Motor neuron (in vitro differentiated cells): ENCODE data around the gene BCL3. TPM values are rescaled to one million over a fixed set of nuclear protein-coding genes. Genes with fewer than 3 reads are reported as not detected.
A peak's percentile ranks its signal among the peaks of the same experiment; 100 is the strongest.

Source experiments
- ATAC-seq, 8 experiments: fragments of 200-7000 bp; cut with Tn5 transposase; replicated peaks in 6 of 8; 2 replicates each; pipeline ENCODE4 v1.8.0; 2021; ENCODE audit warnings: mild to moderate bottlenecking in 8 of 8, moderate library complexity in 8 of 8
- H3K27ac ChIP-seq, 2 donors: fragments of 250-450 bp; sonication (Bioruptor Pico); 2 replicates each; pipeline ENCODE4 v1.9.0; 2021; ENCODE audit warnings: antibody characterized with exemption in 2 of 2, mild to moderate bottlenecking in 2 of 2, moderate library complexity in 1 of 2
- H3K4me1 ChIP-seq, 2 donors: fragments of 250-450 bp; sonication (Bioruptor Pico); replicated peaks in 1 of 2; 2 replicates each; pipeline ENCODE4 v1.6.1; 2021; ENCODE audit warnings: antibody characterized with exemption in 2 of 2, mild to moderate bottlenecking in 2 of 2, moderate library complexity in 1 of 2
- H3K4me3 ChIP-seq, 5 donors: fragments of 250-450 bp; sonication (Bioruptor Pico); 2 replicates each; pipeline ENCODE4 v1.9.0; 2021; ENCODE audit warnings: antibody characterized with exemption in 5 of 5, mild to moderate bottlenecking in 5 of 5, moderate library complexity in 4 of 5
- WGBS, 10 experiments: fragments of 450-650 bp; shearing (Covaris generic); methylation state at CpG; one replicate each; pipeline ENCODE4 v1.0.0; 2022; 5-methylcytosine and 5-hydroxymethylcytosine counted together
- in situ Hi-C, 9 experiments: fragments of 400-800 bp; cut with MboI; loops; one replicate each; pipeline ENCODE4 v1.15.0; 2021; ENCODE audit warnings: low sequenced_read_pairs in 9 of 9, low pct_unique_long_range_greater_than_20kb in 2 of 9; ENCODE audit not compliant: unreplicated experiment in 9 of 9
- total RNA-seq, 8 experiments: library from RNA; unstranded; fragments of 300-600 nt; gene quantifications; 2 replicates each; pipeline versions ENCODE4 v1.2.3 to v1.2.4, GENCODE V29; 2022

BCL3 gene
- total RNA-seq, 8 experiments from 2014 or later: 1.2 to 26.8 (median 3.6) TPM

- peak; percentile 84 to 99 (median 95) for ATAC-seq
- in situ Hi-C loops: loop anchor here in 1 of 9 experiments (5.0 kb wide), 1 partner anchor 38 kb away; no protein-coding TSS in a partner anchor
- H3K4me1 ChIP-seq: peaks cover 0 to 1% of the 10 kb centered on the region in 2 donors
- WGBS, 10 experiments: 0 to 53% (median 46%) methylated on average over 1 to 4 of the region's 7 CpGs; no CpG with 5 or more reads in 5 of the 10 experiments
- no peak overlapping the region for H3K4me3 ChIP-seq
- no peak overlapping the region for H3K27ac ChIP-seq
Observed at GRCh38 chr19:44723952-44724319, 24.6 kb upstream of the BCL3 start.

- 46 to 100% (median 59%) methylated on average over 1 to 7 of the region's 18 CpGs; no CpG with 5 or more reads in 7 of the 10 experiments for WGBS, 10 experiments
- H3K27ac ChIP-seq: no peak overlapping the region
- ATAC-seq: peak in 2 of 8 experiments; percentile 45 to 54
- no peaks in the 10 kb centered on the region for H3K4me1 ChIP-seq
- in situ Hi-C loops: no loop called here
- H3K4me3 ChIP-seq: no peak overlapping the region
Observed at GRCh38 chr19:44725251-44725650, 23.3 kb upstream of the BCL3 start.

GRCh38 chr19:44725684-44726083, 22.8 kb upstream of the BCL3 start:
- Histone ChIP-seq H3K4me1 (no peaks in the 10 kb centered on the region), H3K4me3 (no peak overlapping the region), H3K27ac (no peak overlapping the region)
- in situ Hi-C loops: no loop called here
- WGBS, 10 experiments: 17 to 84% (median 46%) methylated on average over 1 to 4 of the region's 5 CpGs; no CpG with 5 or more reads in 2 of the 10 experiments
- ATAC-seq: peak in 2 of 8 experiments; percentile 6 to 24

- no peak overlapping the region for H3K4me3 ChIP-seq
- in situ Hi-C loops: no loop called here
- H3K27ac ChIP-seq: no peak overlapping the region
- ATAC-seq: no peak
- 60 to 100% (median 97%) methylated on average over 1 to 7 of the region's 12 CpGs; no CpG with 5 or more reads in 3 of the 10 experiments for WGBS, 10 experiments
- no peaks in the 10 kb centered on the region for H3K4me1 ChIP-seq
Observed at GRCh38 chr19:44726465-44726864, 22.0 kb upstream of the BCL3 start.

GRCh38 chr19:44728178-44728577, 20.3 kb upstream of the BCL3 start:
- WGBS, 10 experiments: 20 to 90% (median 67%) methylated on average over 1 to 5 of the region's 6 CpGs; no CpG with 5 or more reads in 1 of the 10 experiments
- H3K4me1 ChIP-seq: no peaks in the 10 kb centered on the region
- ATAC-seq: no peak
- in situ Hi-C loops: no loop called here
- no peak overlapping the region for H3K27ac ChIP-seq
- no peak overlapping the region for H3K4me3 ChIP-seq

- ATAC-seq: no peak
- Histone ChIP-seq H3K27ac (no peak overlapping the region), H3K4me1 (no peaks in the 10 kb centered on the region), H3K4me3 (no peak overlapping the region)
- WGBS, 10 experiments: 79 to 100% (median 92%) methylated on average over 1 to 7 of the region's 8 CpGs; no CpG with 5 or more reads in 3 of the 10 experiments
- in situ Hi-C loops: no loop called here
Observed at GRCh38 chr19:44729516-44730033, 18.9 kb upstream of the BCL3 start.

- no peaks in the 10 kb centered on the region for H3K4me1 ChIP-seq
- H3K27ac ChIP-seq: no peak overlapping the region
- in situ Hi-C loops: no loop called here
- 70 to 100% (median 89%) methylated on average over 2 to 5 of the region's 5 CpGs; no CpG with 5 or more reads in 1 of the 10 experiments for WGBS, 10 experiments
- ATAC-seq: no peak
- no peak overlapping the region for H3K4me3 ChIP-seq
Observed at GRCh38 chr19:44731081-44731480, 17.4 kb upstream of the BCL3 start.

GRCh38 chr19:44731622-44732021, 16.9 kb upstream of the BCL3 start:
- no peak for ATAC-seq
- 0 to 92% (median 83%) methylated on average over 1 to 2 of the region's 5 CpGs; no CpG with 5 or more reads in 5 of the 10 experiments for WGBS, 10 experiments
- Histone ChIP-seq H3K4me3 (no peak overlapping the region), H3K27ac (no peak overlapping the region), H3K4me1 (no peaks in the 10 kb centered on the region)
- in situ Hi-C loops: no loop called here

GRCh38 chr19:44732235-44733014, 16.1 kb upstream of the BCL3 start:
- in situ Hi-C loops: no loop called here
- WGBS, 10 experiments: 67 to 100% (median 80%) methylated on average over 1 to 9 of the region's 11 CpGs; no CpG with 5 or more reads in 4 of the 10 experiments
- Histone ChIP-seq H3K27ac (no peak overlapping the region), H3K4me3 (no peak overlapping the region), H3K4me1 (no peaks in the 10 kb centered on the region)
- ATAC-seq: no peak

GRCh38 chr19:44734357-44734756, 14.2 kb upstream of the BCL3 start:
- Histone ChIP-seq H3K4me3 (no peak overlapping the region), H3K27ac (no peak overlapping the region), H3K4me1 (no peaks in the 10 kb centered on the region)
- in situ Hi-C loops: no loop called here
- 20 to 40% methylated on average over 1 of the region's 1 CpG; no CpG with 5 or more reads in 8 of the 10 experiments for WGBS, 10 experiments
- no peak for ATAC-seq

GRCh38 chr19:44735011-44735410, 13.5 kb upstream of the BCL3 start:
- H3K27ac ChIP-seq: no peak overlapping the region
- H3K4me1 ChIP-seq: no peaks in the 10 kb centered on the region
- peak in 3 of 8 experiments; percentile 68 to 75 (median 75) for ATAC-seq
- WGBS, 10 experiments: 40 to 86% (median 60%) methylated on average over 1 to 5 of the region's 5 CpGs; no CpG with 5 or more reads in 3 of the 10 experiments
- in situ Hi-C loops: no loop called here
- no peak overlapping the region for H3K4me3 ChIP-seq

GRCh38 chr19:44737238-44738071, 11.1 kb upstream of the BCL3 start:
- Histone ChIP-seq H3K27ac (no peak overlapping the region), H3K4me1 (peaks cover 3 to 8% of the 10 kb centered on the region in 2 donors), H3K4me3 (no peak overlapping the region)
- in situ Hi-C loops: no loop called here
- no peak for ATAC-seq
- WGBS, 10 experiments: 35 to 88% (median 72%) methylated on average over 1 to 7 of the region's 13 CpGs; no CpG with 5 or more reads in 1 of the 10 experiments

GRCh38 chr19:44738136-44738535, 10.4 kb upstream of the BCL3 start:
- 40 to 100% (median 68%) methylated on average over 1 to 2 of the region's 2 CpGs; no CpG with 5 or more reads in 4 of the 10 experiments for WGBS, 10 experiments
- ATAC-seq: no peak

More at GRCh38 chr19:44738136-44738535, 10.4 kb upstream of the BCL3 start:
- Histone ChIP-seq H3K4me1 (peaks cover 3 to 8% of the 10 kb centered on the region in 2 donors), H3K4me3 (no peak overlapping the region), H3K27ac (no peak overlapping the region)
- in situ Hi-C loops: no loop called here
